A549 (cell line): ENCODE measurements around the gene SYPL1.

Source experiments
- CEBPB ChIP-seq, 2 experiments: fragments of >200 bp in 1 of 2; sonication (Bioruptor Twin) in 1 of 2; formaldehyde crosslinking in 1 of 2; IDR thresholded peaks; 2 replicates each; pipeline ENCODE4 v1.6.1; 2012 to 2016
- JUN ChIP-seq, 2 experiments: fragments of >200 bp; sonication (Bioruptor Twin); formaldehyde crosslinking; IDR thresholded peaks; 2 replicates in 1 of 2; 3 replicates in 1 of 2; pipeline ENCODE4 v1.6.1; 2016 to 2017
- MAX ChIP-seq: IDR thresholded peaks from 2 replicates; pipeline ENCODE4 v1.6.1; 2012
- NFE2L2 ChIP-seq: fragments of 150-350 bp; conservative IDR thresholded peaks from 2 replicates; pipeline ENCODE4 v1.6.1; 2014; ENCODE audit warnings: low read length
- PHF8 ChIP-seq: fragments of 200-600 bp; sonication (generic); IDR thresholded peaks from 2 replicates; pipeline ENCODE4 v1.6.1; 2016; ENCODE audit warnings: low read depth, mild to moderate bottlenecking, antibody characterized with exemption, moderate library complexity, borderline replicate concordance
- POLR2A ChIP-seq: IDR thresholded peaks from 2 replicates; pipeline ENCODE4 v1.6.1; 2012; ENCODE audit warnings: mild to moderate bottlenecking, low read length
- POLR2AphosphoS2 ChIP-seq: conservative IDR thresholded peaks from 2 replicates; pipeline ENCODE4 v1.6.1; 2012; ENCODE audit warnings: low read length, improper control_type of control experiment, inconsistent platforms
- RCOR1 ChIP-seq: fragments of 150-350 bp; IDR thresholded peaks from 2 replicates; pipeline ENCODE4 v1.6.1; 2014; ENCODE audit warnings: antibody characterized with exemption, low read length, low read depth
- REST ChIP-seq: fragments of 200-600 bp; sonication (generic); IDR thresholded peaks from 2 replicates; pipeline ENCODE4 v1.6.1; 2016; ENCODE audit warnings: antibody characterized with exemption, mild to moderate bottlenecking, moderate library complexity
- TF ChIP-seq, protein P1 (sequence below): fragments of >200 bp; sonication (Bioruptor Twin); formaldehyde crosslinking; IDR thresholded peaks from 3 replicates; pipeline ENCODE4 v1.5.1; 2016
- TF ChIP-seq, protein P2 (sequence below): fragments of 150-350 bp; IDR thresholded peaks from 2 replicates; pipeline ENCODE4 v1.6.1; 2014; ENCODE audit warnings: low read depth, mild to moderate bottlenecking, low read length

DNA sequence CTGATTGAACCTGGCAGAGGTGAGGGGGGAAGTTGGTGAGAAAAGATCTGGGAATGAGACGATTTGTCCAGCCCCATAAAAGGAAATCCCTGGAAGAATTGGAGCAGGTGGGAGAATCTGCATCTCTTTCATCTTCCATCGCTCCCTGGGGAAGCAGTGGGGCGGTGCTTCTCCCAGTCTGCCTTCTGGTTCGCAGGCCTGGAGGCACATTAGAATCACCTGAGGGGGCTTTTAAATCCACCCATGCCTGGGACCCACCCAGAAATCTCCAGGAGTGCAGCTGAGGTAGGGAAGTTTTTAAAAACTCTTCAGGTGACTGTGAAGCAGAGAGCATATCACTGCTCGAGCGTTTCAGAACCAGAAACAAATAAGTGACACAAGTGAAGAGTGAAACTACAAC, 26.7 kb upstream of the SYPL1 start:
- no peak for TF ChIP-seq POLR2A
- TF ChIP-seq, protein P1, sequence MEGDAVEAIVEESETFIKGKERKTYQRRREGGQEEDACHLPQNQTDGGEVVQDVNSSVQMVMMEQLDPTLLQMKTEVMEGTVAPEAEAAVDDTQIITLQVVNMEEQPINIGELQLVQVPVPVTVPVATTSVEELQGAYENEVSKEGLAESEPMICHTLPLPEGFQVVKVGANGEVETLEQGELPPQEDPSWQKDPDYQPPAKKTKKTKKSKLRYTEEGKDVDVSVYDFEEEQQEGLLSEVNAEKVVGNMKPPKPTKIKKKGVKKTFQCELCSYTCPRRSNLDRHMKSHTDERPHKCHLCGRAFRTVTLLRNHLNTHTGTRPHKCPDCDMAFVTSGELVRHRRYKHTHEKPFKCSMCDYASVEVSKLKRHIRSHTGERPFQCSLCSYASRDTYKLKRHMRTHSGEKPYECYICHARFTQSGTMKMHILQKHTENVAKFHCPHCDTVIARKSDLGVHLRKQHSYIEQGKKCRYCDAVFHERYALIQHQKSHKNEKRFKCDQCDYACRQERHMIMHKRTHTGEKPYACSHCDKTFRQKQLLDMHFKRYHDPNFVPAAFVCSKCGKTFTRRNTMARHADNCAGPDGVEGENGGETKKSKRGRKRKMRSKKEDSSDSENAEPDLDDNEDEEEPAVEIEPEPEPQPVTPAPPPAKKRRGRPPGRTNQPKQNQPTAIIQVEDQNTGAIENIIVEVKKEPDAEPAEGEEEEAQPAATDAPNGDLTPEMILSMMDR = no peak
- no peak for TF ChIP-seq CEBPB (IDR thresholded peaks at IDR 0.05)
- TF ChIP-seq, protein P2, sequence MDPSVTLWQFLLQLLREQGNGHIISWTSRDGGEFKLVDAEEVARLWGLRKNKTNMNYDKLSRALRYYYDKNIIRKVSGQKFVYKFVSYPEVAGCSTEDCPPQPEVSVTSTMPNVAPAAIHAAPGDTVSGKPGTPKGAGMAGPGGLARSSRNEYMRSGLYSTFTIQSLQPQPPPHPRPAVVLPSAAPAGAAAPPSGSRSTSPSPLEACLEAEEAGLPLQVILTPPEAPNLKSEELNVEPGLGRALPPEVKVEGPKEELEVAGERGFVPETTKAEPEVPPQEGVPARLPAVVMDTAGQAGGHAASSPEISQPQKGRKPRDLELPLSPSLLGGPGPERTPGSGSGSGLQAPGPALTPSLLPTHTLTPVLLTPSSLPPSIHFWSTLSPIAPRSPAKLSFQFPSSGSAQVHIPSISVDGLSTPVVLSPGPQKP = no peak
- TF ChIP-seq MAX = no peak
- no peak for TF ChIP-seq POLR2AphosphoS2
- no peak for TF ChIP-seq NFE2L2
- no peak for TF ChIP-seq RCOR1
- TF ChIP-seq REST = no peak
- no peak for TF ChIP-seq JUN (IDR thresholded peaks at IDR 0.05)
- TF ChIP-seq PHF8 = no peak
